ENCODE results near the gene TOP1.

DNA sequence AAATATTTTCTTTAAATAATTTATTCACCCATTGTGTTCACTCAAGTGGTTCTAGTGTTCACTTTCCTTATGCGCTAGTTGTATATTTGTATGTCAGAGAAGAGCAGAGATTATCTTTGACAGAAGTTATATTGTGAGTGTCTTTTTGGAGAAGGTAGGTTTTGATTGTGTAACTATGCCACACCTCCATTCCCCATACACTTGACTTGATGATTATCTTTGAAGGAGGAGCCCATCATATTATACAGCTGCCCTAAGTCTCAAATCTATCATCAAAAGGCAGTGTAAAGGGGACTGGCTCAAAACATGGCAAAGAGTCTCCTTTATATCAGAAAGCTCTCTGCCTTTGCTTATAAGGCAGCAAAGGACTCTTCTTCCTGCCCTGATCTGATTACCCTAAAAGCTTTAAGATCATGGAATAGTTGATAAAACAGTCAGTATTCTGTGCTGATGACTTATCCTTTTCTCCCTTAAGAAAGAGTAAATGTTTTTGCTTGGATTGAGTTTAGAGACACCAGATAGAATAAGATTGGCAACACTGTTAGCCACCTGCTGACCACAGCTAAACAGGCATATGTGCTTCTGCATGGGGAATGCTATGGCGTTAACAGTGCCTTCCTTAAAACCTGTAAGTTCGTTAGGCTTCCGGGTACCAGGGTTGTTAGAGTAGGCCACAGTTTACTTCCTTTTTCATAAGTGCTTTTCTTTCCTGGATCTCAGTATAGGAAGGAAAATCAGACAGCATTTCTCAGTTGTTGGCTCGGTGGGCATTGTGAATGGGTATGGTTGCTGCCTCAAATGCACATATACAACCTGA lies 22.6 kb downstream of the TOP1 start:
- TF ChIP-seq, protein P1, sequence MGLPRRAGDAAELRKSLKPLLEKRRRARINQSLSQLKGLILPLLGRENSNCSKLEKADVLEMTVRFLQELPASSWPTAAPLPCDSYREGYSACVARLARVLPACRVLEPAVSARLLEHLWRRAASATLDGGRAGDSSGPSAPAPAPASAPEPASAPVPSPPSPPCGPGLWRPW (IDR thresholded peaks at IDR 0.05), result no peak
- TF ChIP-seq POLR2A (IDR thresholded peaks at IDR 0.05; ENCODE audit: low read length), result no peak
- TF ChIP-seq, protein P2, sequence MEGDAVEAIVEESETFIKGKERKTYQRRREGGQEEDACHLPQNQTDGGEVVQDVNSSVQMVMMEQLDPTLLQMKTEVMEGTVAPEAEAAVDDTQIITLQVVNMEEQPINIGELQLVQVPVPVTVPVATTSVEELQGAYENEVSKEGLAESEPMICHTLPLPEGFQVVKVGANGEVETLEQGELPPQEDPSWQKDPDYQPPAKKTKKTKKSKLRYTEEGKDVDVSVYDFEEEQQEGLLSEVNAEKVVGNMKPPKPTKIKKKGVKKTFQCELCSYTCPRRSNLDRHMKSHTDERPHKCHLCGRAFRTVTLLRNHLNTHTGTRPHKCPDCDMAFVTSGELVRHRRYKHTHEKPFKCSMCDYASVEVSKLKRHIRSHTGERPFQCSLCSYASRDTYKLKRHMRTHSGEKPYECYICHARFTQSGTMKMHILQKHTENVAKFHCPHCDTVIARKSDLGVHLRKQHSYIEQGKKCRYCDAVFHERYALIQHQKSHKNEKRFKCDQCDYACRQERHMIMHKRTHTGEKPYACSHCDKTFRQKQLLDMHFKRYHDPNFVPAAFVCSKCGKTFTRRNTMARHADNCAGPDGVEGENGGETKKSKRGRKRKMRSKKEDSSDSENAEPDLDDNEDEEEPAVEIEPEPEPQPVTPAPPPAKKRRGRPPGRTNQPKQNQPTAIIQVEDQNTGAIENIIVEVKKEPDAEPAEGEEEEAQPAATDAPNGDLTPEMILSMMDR (IDR thresholded peaks at IDR 0.05), result no peak
- no peak for TF ChIP-seq EP300 (IDR thresholded peaks at IDR 0.05)
- TF ChIP-seq, protein P3, sequence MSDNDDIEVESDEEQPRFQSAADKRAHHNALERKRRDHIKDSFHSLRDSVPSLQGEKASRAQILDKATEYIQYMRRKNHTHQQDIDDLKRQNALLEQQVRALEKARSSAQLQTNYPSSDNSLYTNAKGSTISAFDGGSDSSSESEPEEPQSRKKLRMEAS (IDR thresholded peaks at IDR 0.05), result no peak
- no peak for TF ChIP-seq EHF (CRISPR knock-in tag; IDR thresholded peaks at IDR 0.05)
- no peak for TF ChIP-seq EHMT2 (IDR thresholded peaks at IDR 0.05; ENCODE audit: low read depth)
- no peak for TF ChIP-seq CHD2 (IDR thresholded peaks at IDR 0.05; ENCODE audit: low read length, partially characterized antibody)
- no peak for TF ChIP-seq NFE2L2 (conservative IDR thresholded peaks at IDR 0.05; ENCODE audit: low read length)
- TF ChIP-seq, protein P4, sequence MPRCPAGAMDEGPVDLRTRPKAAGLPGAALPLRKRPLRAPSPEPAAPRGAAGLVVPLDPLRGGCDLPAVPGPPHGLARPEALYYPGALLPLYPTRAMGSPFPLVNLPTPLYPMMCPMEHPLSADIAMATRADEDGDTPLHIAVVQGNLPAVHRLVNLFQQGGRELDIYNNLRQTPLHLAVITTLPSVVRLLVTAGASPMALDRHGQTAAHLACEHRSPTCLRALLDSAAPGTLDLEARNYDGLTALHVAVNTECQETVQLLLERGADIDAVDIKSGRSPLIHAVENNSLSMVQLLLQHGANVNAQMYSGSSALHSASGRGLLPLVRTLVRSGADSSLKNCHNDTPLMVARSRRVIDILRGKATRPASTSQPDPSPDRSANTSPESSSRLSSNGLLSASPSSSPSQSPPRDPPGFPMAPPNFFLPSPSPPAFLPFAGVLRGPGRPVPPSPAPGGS (IDR thresholded peaks at IDR 0.05), result no peak
- TF ChIP-seq ESRRA (IDR thresholded peaks at IDR 0.05; ENCODE audit: borderline replicate concordance, low read length), result no peak

All from A549 (cell line).